GM19328 (cell line): Measurements from ENCODE around the gene WDR90.

Source experiments
- ATAC-seq: cut with Tn5 transposase; IDR thresholded peaks from one replicate; pipeline ENCODE4 v1.9.1; 2021; ENCODE audit warnings: mild to moderate bottlenecking, moderate library complexity; ENCODE audit not compliant: unreplicated experiment

Gene WDR90

GRCh38 chr16:658679-659571, 9.8 kb downstream of the WDR90 start:
- no peak for ATAC-seq

DNA sequence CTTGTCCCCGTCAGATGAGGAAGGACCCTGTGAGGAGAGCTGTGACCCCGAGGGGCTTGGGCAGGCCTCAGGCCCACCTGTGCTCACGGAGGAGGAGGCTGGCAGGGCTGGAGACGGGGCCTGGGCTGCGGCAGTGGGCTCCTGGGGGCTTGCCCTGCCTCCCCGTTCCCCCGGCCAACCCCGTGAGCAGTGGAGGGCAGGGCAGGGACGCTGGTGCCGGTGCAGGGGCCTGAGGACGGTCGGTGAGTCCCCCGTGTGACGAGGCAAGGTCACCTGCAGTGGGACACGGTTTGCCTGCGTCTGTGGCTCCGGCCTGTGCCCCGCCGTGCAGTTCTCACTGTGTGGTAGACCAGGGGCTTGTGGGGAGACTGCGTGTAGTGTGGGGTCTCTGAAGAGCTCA, 10.5 kb downstream of the WDR90 start:
- no peak for ATAC-seq

DNA sequence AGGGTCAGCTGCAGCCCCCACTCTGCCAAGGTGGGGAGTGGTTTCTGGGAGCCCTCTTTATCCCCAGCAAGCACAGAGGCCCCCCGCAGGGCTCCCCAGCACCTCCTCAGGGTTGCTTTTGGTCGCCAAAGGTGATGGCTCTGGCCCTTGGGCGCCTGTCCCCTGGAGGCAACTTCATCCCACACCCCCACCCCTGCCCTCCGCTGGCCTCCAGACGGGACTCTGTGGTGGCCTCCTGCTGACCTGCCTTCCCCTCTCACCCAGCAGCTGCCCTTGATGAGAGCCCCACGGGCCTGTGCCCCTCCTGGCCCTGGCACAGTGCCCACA, 10.9 kb downstream of the WDR90 start:
- ATAC-seq = no peak

GRCh38 chr16:660459-661183, 11.5 kb downstream of the WDR90 start:
- peak; percentile 47 for ATAC-seq

DNA sequence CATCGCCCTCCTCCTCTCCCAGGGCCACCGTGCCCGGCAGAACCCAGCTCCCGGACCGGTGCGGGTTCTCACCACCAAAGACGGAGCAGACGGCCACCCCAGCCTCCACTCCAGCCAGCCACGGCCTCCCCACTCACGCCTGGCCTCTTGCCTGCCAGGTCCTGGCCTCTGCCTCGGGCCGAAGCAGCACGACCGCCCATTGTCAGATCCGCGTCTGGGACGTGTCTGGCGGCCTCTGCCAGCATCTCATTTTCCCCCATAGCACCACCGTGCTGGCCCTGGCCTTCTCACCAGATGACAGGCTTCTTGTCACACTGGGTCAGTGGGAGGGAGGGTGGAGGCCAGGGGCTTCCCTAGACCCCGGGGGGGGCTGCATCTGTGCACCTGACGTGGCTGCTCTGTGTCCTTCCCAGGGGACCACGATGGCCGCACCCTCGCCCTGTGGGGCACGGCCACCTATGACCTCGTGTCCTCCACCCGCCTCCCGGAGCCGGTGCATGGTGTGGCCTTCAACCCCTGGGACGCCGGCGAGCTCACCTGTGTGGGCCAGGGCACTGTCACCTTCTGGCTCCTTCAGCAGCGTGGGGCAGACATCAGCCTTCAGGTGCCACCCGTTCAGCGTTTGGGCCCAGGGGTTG, 12.1 kb downstream of the WDR90 start:
- peak; percentile 5 for ATAC-seq

DNA sequence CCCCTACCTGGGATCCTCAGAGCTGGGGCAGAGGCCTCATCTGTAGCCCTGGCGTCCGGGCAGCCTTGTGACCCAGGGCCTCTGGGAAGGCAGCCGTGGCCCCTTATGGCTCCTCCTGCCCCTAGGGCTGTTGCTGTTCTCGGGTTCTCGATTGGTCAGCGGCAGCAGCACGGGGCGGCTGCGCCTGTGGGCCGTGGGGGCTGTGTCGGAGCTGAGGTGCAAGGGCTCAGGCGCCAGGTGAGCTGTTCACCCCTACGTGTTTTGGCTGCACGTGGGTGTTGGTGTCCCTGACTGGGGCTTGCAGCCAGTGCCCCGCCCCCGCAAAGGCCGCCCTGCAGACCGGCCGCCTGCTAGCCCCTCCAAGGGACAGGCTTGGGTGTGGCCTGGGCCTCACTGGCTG, 12.9 kb downstream of the WDR90 start:
- ATAC-seq = no peak

DNA sequence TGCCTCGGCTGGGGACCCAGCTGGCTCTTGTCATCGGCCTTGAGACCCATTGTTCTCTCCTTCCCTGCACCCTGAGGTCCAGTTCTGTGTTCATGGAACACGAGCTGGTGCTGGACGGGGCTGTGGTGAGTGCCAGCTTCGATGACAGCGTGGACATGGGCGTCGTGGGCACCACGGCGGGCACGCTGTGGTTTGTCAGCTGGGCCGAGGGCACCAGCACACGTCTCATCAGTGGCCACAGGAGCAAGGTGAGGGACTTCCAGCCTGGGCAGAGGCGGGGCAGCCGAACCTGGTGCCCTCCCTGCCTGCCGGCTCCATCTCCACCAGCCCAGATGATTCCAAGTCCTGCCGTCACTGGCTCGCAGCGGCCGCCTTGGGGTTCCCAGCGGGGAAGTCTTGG, 13.4 kb downstream of the WDR90 start:
- no peak for ATAC-seq

DNA sequence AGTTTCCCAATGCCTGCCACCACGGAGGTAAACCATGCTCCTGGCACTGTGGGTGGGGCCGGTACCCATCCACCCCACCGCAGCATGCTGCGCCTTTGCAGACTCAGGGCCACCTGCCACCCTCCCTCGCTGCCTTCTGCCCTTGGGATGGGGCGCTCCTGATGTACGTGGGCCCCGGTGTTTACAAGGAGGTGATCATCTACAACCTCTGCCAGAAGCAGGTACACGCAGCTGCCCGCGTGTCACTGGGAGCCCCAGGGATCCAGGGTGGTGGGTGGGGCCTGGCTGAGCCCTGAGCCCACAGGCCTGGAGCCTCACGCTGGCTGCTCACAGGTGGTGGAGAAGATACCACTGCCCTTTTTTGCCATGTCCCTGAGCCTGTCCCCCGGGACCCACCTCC, 17.4 kb downstream of the WDR90 start:
- no peak for ATAC-seq

DNA sequence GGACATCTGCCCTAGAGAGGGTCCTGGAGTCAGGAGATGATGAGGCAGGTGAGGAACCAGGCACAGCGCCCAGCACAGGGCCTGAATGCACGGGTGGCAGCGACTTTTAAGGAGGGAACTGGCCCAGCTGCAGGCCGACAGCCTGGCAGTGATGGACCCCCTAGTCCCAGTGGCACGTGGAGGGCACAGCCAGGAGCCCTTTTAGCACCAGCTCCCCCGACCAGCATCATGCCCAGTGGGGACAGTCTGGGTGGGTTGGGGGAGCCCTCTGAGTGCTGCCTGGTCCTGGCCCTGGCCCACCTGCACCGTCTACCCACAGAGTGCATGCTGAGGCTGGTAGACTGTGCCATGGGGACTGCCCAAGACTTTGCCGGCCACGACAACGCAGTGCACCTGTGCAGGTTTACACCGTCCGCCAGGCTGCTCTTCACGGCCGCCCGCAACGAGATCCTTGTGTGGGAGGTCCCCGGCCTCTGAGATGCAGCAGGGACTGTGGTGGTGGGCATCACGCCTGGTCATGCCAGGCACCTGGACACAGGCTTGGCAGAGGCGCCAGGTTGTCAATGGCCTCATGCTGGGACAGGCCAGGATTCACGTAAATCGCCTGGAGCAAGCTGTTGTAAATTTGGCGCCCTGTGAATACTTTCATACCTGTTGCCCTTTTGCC, 18.1 kb downstream of the WDR90 start:
- ATAC-seq = no peak

- ATAC-seq = peak; percentile 88
Observed at GRCh38 chr16:667780-668518, 18.8 kb downstream of the WDR90 start, which contains the start of gene RHOT2. RHOT2 (plus strand) TSS chr16:668132; CDS start chr16:668200, 68 bp downstream.

- no peak for ATAC-seq
Observed at GRCh38 chr16:668519-669171, 19.5 kb downstream of the WDR90 start.

DNA sequence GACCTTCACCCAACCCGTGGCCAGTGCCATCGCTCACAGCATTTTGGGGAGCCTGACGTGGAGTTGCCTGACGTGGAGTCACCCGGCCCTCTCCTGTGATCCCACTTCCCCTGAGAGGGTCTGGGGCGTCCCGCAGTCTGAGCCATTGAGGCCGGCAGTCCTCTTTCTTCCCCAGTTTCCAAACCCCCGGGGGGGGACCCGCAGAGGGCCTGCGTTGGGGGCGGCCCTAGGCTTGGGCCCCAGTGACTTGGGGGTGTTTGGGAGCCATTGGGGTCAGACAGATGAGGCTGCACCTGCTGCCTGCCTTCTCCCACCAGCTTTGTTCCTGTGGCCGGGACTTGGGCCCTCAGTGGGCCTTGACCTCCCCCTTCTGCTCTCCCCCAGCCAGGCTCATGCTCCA, 20.5 kb downstream of the WDR90 start:
- no peak for ATAC-seq

DNA sequence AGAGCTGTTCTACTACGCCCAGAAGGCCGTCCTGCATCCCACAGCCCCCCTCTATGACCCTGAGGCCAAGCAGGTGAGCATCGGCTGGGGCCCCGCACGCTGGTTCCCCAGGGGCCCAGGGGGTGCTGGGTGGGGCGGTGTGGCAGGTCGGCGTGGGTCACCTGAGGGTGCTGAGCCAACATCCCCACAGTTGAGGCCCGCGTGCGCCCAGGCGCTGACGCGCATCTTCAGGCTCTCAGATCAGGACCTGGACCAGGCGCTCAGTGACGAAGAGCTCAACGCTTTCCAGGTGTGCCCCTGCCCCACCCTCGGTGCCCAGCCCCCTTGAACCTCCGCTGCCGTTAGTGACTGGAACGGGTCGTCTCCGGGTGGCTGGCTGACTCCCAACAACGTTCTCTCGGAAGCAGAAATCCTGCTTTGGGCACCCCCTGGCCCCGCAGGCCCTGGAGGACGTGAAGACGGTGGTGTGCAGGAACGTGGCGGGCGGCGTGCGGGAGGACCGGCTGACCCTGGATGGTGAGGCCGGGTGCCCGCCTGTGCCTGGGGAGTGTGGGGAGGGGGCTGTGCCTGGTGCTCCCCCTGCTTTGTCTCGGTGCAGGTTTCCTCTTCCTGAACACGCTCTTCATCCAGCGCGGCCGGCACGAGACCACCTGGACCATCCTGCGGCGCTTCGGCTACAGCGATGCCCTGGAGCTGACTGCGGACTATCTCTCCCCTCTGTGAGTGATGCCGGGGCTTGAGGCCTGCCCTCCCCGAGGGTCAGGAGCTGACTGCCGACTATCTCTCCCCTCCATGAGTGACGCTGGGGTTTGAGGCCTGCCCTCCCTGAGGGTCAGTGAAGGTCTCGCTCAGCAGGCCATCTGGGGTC, 21.6 kb downstream of the WDR90 start:
- no peak for ATAC-seq

GRCh38 chr16:671353-672131, 22.4 kb downstream of the WDR90 start:
- ATAC-seq = no peak

DNA sequence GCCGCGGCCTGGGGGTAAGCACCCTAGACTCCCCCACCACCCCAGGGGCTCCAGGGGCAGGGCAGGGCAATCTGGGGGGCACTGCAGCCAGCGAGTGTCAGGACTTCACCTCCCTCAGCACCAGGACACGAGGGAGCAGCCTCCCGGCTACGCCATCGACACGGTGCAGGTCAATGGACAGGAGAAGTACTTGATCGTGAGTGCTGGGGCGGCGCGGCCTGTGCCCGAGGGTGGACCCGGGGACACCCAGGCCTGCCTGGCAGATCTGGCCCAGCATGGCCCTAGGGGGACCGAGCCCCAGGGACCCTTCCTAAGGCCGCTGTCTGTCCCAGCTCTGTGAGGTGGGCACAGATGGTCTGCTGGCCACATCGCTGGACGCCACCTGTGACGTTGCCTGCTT, 23.2 kb downstream of the WDR90 start:
- ATAC-seq = no peak

- no peak for ATAC-seq
Observed at GRCh38 chr16:672851-673250, 23.7 kb downstream of the WDR90 start.

- no peak for ATAC-seq
Observed at GRCh38 chr16:673399-673991, 24.3 kb downstream of the WDR90 start.
